SK-N-SH (cell line): ENCODE results near the gene POLD2. TPM values are rescaled to one million over a fixed set of nuclear protein-coding genes. Genes with fewer than 3 reads are reported as not detected.

Experiments used
- CTCF ChIA-PET: fragments of 300-600, 350-600 bp; formaldehyde crosslinking; extraction: SDS; loops from one replicate; lab custom pipeline; 2021; lab: Yijun Ruan, JAX
- POLR2A ChIA-PET: fragments of 350-600 bp; sonication (Branson Sonifier 250); formaldehyde crosslinking; extraction: SDS; loops from one replicate; lab custom pipeline; 2020; ENCODE audit warnings: antibody characterized with exemption, inconsistent platforms; lab: Yijun Ruan, JAX
- DNase-seq: peaks from one replicate; pipeline ENCODE4 v3.0.0; 2012
- H2AFZ ChIP-seq: fragments of 200-600 bp; sonication (generic); 2 replicates; pipeline ENCODE4 v1.8.1; 2016; ENCODE audit warnings: antibody characterized with exemption, mild to moderate bottlenecking, low read depth
- H3F3A ChIP-seq: fragments of 200-600 bp; sonication (generic); replicated peaks from 2 replicates; pipeline ENCODE3; 2016; ENCODE audit warnings: antibody characterized with exemption, mild to moderate bottlenecking; ENCODE audit not compliant: insufficient read depth
- H3K27ac ChIP-seq, 2 experiments: fragments of 200-500 bp in 1 of 2; fragments of 200-600 bp in 1 of 2; sonication (Bioruptor generic) in 1 of 2; sonication (generic), shearing (Covaris generic) in 1 of 2; 2 replicates each; pipeline versions ENCODE4 v1.5.1 to v1.6.1; 2014 to 2016; ENCODE audit warnings: low read depth in 2 of 2, inconsistent platforms in 1 of 2, low read length in 1 of 2, mild to moderate bottlenecking in 1 of 2, mixed read lengths in 1 of 2
- H3K27me3 ChIP-seq: fragments of 200-600 bp; sonication (generic), shearing (Covaris generic); 2 replicates; pipeline ENCODE4 v1.6.1; 2016; ENCODE audit warnings: mixed run types; ENCODE audit not compliant: insufficient read depth
- H3K36me3 ChIP-seq, 2 experiments: fragments of 200-500 bp in 1 of 2; fragments of 200-600 bp in 1 of 2; sonication (Bioruptor generic) in 1 of 2; sonication (generic) in 1 of 2; replicated peaks in 1 of 2; 2 replicates each; pipeline versions ENCODE3 to v1.5.1; 2014 to 2016; ENCODE audit warnings: low read length in 1 of 2, mild to moderate bottlenecking in 1 of 2; ENCODE audit not compliant: insufficient read depth in 2 of 2, control insufficient read depth in 1 of 2
- H3K4me1 ChIP-seq, 2 experiments: fragments of 200-500 bp in 1 of 2; fragments of 200-600 bp in 1 of 2; sonication (Bioruptor generic) in 1 of 2; sonication (generic), shearing (Covaris generic) in 1 of 2; 2 replicates each; pipeline versions ENCODE4 v1.5.1 to v1.6.1; 2014 to 2016; ENCODE audit warnings: low read depth in 1 of 2, low read length in 1 of 2, mixed run types in 1 of 2; ENCODE audit not compliant: insufficient read depth in 2 of 2, control insufficient read depth in 1 of 2
- H3K4me2 ChIP-seq: fragments of 200-600 bp; sonication (generic), shearing (Covaris generic); 2 replicates; pipeline ENCODE4 v1.6.1; 2017; ENCODE audit warnings: mixed run types
- H3K4me3 ChIP-seq, 2 experiments: fragments of 200-500 bp in 1 of 2; fragments of 200-600 bp in 1 of 2; sonication (Bioruptor generic) in 1 of 2; sonication (generic), shearing (Covaris generic) in 1 of 2; 2 replicates each; pipeline versions ENCODE4 v1.5.1 to v1.8.1; 2014 to 2016; ENCODE audit warnings: low read depth in 2 of 2, inconsistent platforms in 1 of 2, low read length in 1 of 2, mild to moderate bottlenecking in 1 of 2, mixed read lengths in 1 of 2, moderate library complexity in 1 of 2
- H3K79me2 ChIP-seq: fragments of 200-600 bp; sonication (generic); 2 replicates; pipeline ENCODE4 v1.8.1; 2017; ENCODE audit warnings: mild to moderate bottlenecking; ENCODE audit not compliant: insufficient read depth
- H3K9ac ChIP-seq: fragments of 200-600 bp; sonication (generic); 2 replicates; pipeline ENCODE4 v1.6.1; 2017; ENCODE audit warnings: mixed run types
- H3K9me2 ChIP-seq: fragments of 200-600 bp; sonication (generic); 2 replicates; pipeline ENCODE4 v1.6.1; 2017; ENCODE audit warnings: mixed run types
- H3K9me3 ChIP-seq: fragments of 200-600 bp; sonication (generic); 2 replicates; pipeline ENCODE4 v1.6.1; 2017; ENCODE audit warnings: mixed run types, mild to moderate bottlenecking, moderate library complexity
- H4K20me1 ChIP-seq: fragments of 200-600 bp; sonication (generic); 2 replicates; pipeline ENCODE4 v1.6.1; 2017; ENCODE audit warnings: mild to moderate bottlenecking, mixed run types; ENCODE audit not compliant: insufficient read depth
- ELF1 ChIP-seq: IDR thresholded peaks from 2 replicates; pipeline ENCODE4 v1.4.0; 2012
- EP300 ChIP-seq, 2 experiments: IDR thresholded peaks; 2 replicates each; pipeline versions ENCODE4 v1.4.0 to v1.6.1; 2012; ENCODE audit warnings: borderline replicate concordance in 1 of 2, low read depth in 1 of 2, low read length in 1 of 2
- FOSL2 ChIP-seq: IDR thresholded peaks from 2 replicates; pipeline ENCODE4 v1.4.0; 2012; ENCODE audit warnings: low read depth, mild to moderate bottlenecking, moderate library complexity, borderline replicate concordance
- GABPA ChIP-seq: IDR thresholded peaks from 2 replicates; pipeline ENCODE4 v1.4.0; 2012; ENCODE audit warnings: low read depth, mild to moderate bottlenecking
- MAX ChIP-seq: IDR thresholded peaks from 2 replicates; pipeline ENCODE4 v1.4.0; 2012; ENCODE audit warnings: low read depth
- NFIC ChIP-seq: IDR thresholded peaks from 2 replicates; pipeline ENCODE4 v1.4.0; 2012; ENCODE audit warnings: borderline replicate concordance
- NRF1 ChIP-seq: IDR thresholded peaks from 2 replicates; pipeline ENCODE4 v1.6.1; 2012; ENCODE audit warnings: low read depth, mild to moderate bottlenecking, low read length
- RAD21 ChIP-seq: IDR thresholded peaks from 2 replicates; pipeline ENCODE4 v1.6.1; 2012; ENCODE audit warnings: mild to moderate bottlenecking, low read length
- RFX5 ChIP-seq: IDR thresholded peaks from 2 replicates; pipeline ENCODE4 v1.6.1; 2012; ENCODE audit warnings: mild to moderate bottlenecking, improper control_type of control experiment, low read length
- SIN3A ChIP-seq: IDR thresholded peaks from 2 replicates; pipeline ENCODE4 v1.6.1; 2012; ENCODE audit warnings: low read depth, mild to moderate bottlenecking, low read length, moderate library complexity, borderline replicate concordance
- SMC3 ChIP-seq: IDR thresholded peaks from 2 replicates; pipeline ENCODE4 v1.6.1; 2012; ENCODE audit warnings: low read depth, low read length, improper control_type of control experiment
- TCF12 ChIP-seq: IDR thresholded peaks from 2 replicates; pipeline ENCODE4 v1.4.0; 2012
- USF2 ChIP-seq: fragments of 150-350 bp; IDR thresholded peaks from 2 replicates; pipeline ENCODE4 v1.6.1; 2017; ENCODE audit warnings: antibody characterized with exemption, low read length, low read depth, borderline replicate concordance
- YY1 ChIP-seq: IDR thresholded peaks from 2 replicates; pipeline ENCODE4 v1.4.0; 2012; ENCODE audit warnings: low read depth, mild to moderate bottlenecking
- WGBS: methylation state at CpG from one replicate; pipeline ENCODE4 v1.1.6; 2017; ENCODE audit warnings: low lambda C conversion rate; 5-methylcytosine and 5-hydroxymethylcytosine counted together
- polyA plus RNA-seq, 3 experiments: library from polyadenylated mRNA; depleted of rRNA; stranded (reverse); fragments of >200 nt; gene quantifications; 2 replicates each; pipeline ENCODE4 v1.2.3, GENCODE V29; 2012

Gene POLD2
- polyA plus RNA-seq, 1 of the 3 experiments (the other 2 are of a cell fraction), result 194 TPM

- TF ChIP-seq RFX5 (no peak), EP300 (IDR thresholded peaks at IDR 0.05; ENCODE audit: borderline replicate concordance in 1 of 2, low read depth in 1 of 2, low read length in 1 of 2) (no peak), RAD21 (no peak), USF2 (no peak), YY1 (no peak)
Observed at GRCh38 chr7:44107961-44108767, 15.2 kb downstream of the POLD2 start (continued).

GRCh38 chr7:44107116-44107960, 16.0 kb downstream of the POLD2 start:
- Histone ChIP-seq H2AFZ (no peak overlapping the region), H3K79me2 (peaks cover 41% of the 10 kb centered on the region), H3K9me3 (no peaks in the 10 kb centered on the region), H3K27ac (peak overlapping the region in 1 of 2 experiments; percentile 11; a peak in 2 of 4 replicates), H3F3A (peaks cover 18% of the 10 kb centered on the region), H3K4me3 (no peak overlapping the region), H3K4me1 (peaks cover 15 to 33% of the 10 kb centered on the region in 2 experiments; a peak in 2 of 4 replicates), H3K9me2 (no peaks in the 10 kb centered on the region), H3K4me2 (peak overlapping the region; percentile 76; the same call in 1 of the 2 replicates), H3K9ac (no peak overlapping the region), H3K36me3 (peaks cover 16 to 58% of the 10 kb centered on the region in 2 experiments), H3K27me3 (no peaks in the 10 kb centered on the region), H4K20me1 (no peaks in the 10 kb centered on the region)
- POLR2A ChIA-PET, result no interaction called here
- TF ChIP-seq NFIC (no peak), GABPA (no peak)
- no peak for DNase-seq
- CTCF ChIA-PET, result interaction anchor here (0.6 to 1.4 kb wide), 4 partner anchors 9 to 89 kb away, joined by 3 to 5 read pairs (median 3); no protein-coding TSS in a partner anchor
- 93% methylated on average over 15 of the region's 18 CpGs for WGBS

- peaks cover 22% of the 10 kb centered on the region for H3F3A ChIP-seq
- H3K4me2 ChIP-seq, result peak overlapping the region; percentile 76
- no peaks in the 10 kb centered on the region for H4K20me1 ChIP-seq
- peak overlapping the region in 1 of 2 experiments; percentile 67; a peak in 1 of 4 replicates for H3K27ac ChIP-seq
- H3K36me3 ChIP-seq, result peaks cover 16 to 50% of the 10 kb centered on the region in 2 experiments
- no peaks in the 10 kb centered on the region for H3K9me2 ChIP-seq
- H3K4me1 ChIP-seq, result peaks cover 22 to 33% of the 10 kb centered on the region in 2 experiments; a peak in 2 of 4 replicates
- no peaks in the 10 kb centered on the region for H3K9me3 ChIP-seq
- H3K4me3 ChIP-seq, result peak overlapping the region; percentile 51 to 66; a peak in 2 of 4 replicates
- 89% methylated on average over 9 of the region's 10 CpGs for WGBS
- no peak for DNase-seq
- ChIA-PET CTCF (interaction anchor here (0.6 to 2.8 kb wide), 6 partner anchors 9 to 90 kb away, joined by 3 to 12 read pairs (median 3); partner anchors contain the start of gene POLD2), POLR2A (interaction anchor here (1.2 to 2.2 kb wide), 2 partner anchors 16 to 41 kb away, joined by 4 to 9 read pairs; partner anchors contain the start of genes PGAM2 and POLD2)
- no peak for TF ChIP-seq ELF1
- TF ChIP-seq MAX, result no peak
- TF ChIP-seq TCF12, result no peak
- TF ChIP-seq SIN3A, result no peak
- no peak for TF ChIP-seq FOSL2
- no peak for TF ChIP-seq SMC3
- no peak for TF ChIP-seq NRF1
- no peak overlapping the region for H2AFZ ChIP-seq
- peaks cover 41% of the 10 kb centered on the region for H3K79me2 ChIP-seq
- H3K27me3 ChIP-seq, result no peaks in the 10 kb centered on the region
- 0 out of 2 replicates have a peak overlapping the region, but pooled peaks have one; percentile 80 for H3K9ac ChIP-seq
Observed at GRCh38 chr7:44106311-44107065, 16.9 kb downstream of the POLD2 start.
